HG02571 (cell line): Measurements from ENCODE around the gene TUBGCP3.
A peak's percentile ranks its signal among the peaks of the same experiment; 100 is the strongest.
"Not testable (repeated sequence)": the region's sequence is repeated elsewhere in the genome, so short reads cannot be mapped to it uniquely, and the experiment has no call there.

ENCODE experiments used
- ATAC-seq: cut with Tn5 transposase; IDR thresholded peaks from one replicate; pipeline ENCODE4 v1.9.1; 2021; ENCODE audit warnings: mild to moderate bottlenecking, moderate library complexity; ENCODE audit not compliant: unreplicated experiment

The TUBGCP3 gene

DNA sequence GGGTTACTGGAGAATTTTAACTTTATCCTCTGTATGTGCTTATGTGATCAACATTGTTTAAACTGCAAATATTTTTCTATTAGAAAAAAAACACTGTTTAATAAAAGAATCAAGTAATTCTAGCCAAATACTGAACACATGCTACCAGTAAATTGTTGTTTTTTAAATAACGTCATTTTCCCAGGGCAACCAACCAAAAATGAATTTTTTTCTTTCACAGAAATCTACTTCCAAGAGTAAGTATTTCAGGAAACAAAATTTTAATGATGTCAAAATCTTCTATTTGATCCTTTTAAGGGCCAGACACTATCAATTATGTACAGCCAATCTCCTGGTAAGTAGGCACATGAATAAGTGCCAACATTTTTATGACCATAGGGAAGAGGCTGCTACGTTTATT lies 57.1 kb downstream of the TUBGCP3 start:
- ATAC-seq = no peak

DNA sequence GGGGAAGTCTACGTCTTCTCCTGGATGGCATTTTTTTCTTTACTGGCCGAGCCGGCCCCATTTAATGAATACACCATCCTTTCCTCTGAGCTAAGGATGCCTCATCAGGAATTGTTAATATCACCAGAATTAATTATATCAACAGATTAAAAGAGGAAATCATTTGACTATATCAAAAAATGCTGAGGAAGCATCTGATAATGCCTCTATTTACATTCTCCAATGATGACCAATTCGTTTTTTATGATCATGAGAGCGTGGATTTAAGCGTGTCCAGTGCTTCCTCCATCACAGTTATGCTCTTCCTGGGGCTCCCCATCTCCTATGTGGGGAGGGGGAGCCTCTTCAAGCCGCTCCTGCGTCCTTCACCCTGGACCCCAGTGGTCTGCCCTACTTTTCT lies 58.7 kb downstream of the TUBGCP3 start:
- no peak for ATAC-seq

DNA sequence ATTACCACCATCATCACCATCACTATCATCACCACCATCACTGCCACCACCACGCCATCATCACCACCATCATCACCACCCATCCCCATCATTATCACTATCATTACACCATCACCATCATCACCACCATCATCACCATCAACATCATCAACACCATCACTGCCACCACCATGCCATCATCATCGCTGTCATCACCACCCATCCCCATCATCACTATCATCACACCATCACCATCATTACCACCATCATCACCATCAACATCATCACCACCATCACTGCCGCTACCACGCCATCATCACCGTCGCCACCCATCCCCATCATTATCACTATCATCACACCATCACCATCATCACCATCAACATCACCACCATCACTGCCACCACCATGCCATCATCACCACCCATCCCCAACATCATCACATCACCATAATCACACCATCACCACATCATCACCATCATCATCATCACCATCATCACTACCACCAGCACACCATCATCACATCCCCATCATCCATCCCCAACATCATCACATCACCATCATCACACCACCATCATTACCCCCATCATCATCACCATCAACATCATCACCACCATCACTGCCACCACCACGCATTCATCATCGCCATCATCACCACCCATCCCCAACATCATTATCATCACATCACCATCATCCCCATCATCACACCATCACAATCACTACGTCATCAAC lies 61.7 kb downstream of the TUBGCP3 start:
- ATAC-seq = no peak

DNA sequence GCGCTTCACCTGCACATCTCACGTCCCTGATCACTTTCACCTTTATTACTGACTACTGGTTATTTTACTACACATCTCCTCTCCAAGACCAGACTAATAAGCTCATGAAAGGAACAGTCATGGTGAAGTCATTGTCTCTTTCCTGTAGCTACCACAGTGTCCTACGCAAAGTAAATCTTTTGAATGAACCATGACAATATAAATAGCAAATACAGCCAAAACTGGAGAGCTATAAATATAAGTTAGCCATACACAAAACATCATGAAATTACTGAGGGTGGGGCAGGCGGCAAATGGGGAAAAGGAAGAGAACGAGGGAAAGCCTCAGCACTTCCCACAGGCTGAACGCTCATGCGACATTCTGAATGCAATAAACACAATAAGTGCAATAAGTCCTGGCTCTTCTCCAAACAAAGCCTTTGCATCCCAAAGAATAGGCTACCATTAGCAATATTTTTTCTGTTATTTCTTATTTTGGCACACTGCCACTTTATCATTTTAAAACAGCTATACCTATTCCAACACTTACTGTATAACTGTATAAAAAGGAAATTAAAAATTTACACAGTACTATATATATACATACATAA lies 62.5 kb downstream of the TUBGCP3 start:
- no peak for ATAC-seq

DNA sequence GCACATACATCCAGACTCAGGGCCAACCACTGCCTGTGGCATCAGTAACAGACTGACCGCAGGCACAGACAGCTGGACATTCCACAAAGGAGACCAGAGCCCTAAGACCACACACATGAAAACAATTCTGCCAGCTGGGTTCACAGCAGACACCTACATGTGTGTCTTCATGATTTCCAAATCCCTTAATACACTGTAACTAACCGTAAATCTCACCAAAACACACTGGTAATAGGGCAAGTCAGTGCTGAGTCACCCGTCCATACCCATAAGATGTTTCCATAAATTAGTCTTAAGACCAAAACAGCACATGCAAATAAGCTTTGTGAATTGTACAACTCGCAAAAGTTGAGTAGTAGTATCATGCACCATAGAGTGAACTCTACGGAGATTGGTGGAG lies 65.4 kb downstream of the TUBGCP3 start:
- no peak for ATAC-seq

DNA sequence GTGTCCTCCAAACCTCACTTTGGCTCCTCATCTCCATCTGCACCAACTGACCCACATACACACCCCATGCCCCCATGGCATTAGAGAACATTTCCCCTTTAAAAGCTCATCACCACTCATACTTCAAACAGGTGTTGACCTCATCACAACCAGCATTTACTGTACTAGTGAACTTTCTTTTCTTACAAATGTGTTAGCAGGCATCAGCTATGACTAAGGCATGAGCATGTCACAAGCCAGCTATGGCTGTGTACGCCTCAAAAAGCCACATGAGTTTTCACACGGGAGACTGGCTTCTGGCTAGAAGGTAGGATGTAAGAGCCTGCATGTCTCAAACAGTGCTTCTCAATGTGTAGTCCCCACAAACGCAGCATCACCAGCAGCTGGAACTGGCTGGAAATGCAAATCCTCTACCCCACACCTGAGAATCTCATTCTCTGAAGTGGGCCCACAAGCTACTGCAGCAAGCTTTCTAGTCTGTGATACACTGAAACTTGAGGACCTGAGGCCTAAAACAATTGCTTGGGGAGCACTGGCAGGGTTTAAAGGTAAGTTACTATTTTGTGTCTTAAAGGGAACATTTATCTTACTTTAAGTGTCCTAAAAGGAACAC lies 66.8 kb downstream of the TUBGCP3 start:
- peak; percentile 56 for ATAC-seq

DNA sequence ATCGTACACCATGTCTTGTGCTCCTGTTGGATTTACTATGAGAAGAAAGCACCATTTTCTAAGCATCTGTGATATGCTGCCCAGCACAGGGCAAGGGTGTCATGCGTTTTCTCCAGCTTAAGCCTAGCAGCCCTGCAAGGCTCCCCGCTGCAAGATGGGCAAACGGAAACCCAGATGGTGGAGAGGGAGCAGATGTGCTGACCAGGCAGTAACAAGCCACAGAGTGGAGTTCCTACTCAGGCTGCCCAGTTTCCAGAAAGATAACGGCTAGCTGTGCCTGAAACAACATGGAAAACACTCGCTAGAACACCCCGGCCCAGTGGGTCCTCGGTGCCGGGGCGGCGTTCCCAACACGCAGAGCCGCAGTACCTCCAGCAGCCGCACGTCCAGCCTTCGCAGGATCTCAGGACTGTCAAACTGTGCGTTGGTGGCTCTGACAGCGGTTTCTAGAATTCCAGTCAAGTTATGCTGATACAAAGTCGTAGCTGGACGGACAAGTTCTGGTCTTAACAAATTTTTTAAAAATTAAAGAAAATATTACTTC lies 68.4 kb downstream of the TUBGCP3 start:
- ATAC-seq = no peak

DNA sequence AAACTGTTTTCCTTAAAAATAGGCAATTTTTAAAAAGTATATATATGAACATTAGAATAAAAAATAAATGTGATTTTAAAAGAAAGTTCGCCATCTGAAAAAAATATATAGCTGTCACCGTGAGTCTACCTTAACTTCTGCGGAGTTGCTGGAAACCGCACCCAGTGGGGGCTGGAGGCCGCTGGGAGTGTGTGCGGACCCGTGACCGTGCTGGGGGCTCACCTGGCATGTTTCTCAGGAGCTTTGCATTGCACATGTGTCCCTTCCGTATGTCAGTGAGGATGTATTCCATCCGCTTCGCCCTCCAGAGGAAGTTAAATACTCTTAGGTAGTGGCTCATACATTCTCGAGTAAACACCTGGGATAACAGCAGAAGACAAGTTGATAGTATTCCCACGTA lies 71.7 kb downstream of the TUBGCP3 start:
- ATAC-seq = no peak

DNA sequence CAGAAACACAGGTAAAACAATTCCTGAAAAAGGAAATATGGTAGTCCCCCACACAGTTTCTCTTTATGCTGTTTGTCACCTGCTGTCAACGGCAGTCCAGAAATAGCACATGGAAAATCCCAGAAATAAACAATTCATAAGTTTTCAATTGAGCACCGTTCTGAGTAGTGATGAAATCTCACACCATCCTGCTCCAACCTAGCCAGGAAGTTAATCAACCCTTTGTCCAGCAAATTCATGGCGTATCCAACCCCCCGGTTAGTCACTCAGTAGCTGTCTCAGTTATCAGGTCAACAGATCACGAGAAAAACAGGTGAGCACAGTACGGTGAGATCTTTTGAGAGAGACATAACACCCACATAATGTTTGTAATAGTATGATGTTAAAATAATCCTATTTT lies 74.2 kb downstream of the TUBGCP3 start:
- no peak for ATAC-seq

DNA sequence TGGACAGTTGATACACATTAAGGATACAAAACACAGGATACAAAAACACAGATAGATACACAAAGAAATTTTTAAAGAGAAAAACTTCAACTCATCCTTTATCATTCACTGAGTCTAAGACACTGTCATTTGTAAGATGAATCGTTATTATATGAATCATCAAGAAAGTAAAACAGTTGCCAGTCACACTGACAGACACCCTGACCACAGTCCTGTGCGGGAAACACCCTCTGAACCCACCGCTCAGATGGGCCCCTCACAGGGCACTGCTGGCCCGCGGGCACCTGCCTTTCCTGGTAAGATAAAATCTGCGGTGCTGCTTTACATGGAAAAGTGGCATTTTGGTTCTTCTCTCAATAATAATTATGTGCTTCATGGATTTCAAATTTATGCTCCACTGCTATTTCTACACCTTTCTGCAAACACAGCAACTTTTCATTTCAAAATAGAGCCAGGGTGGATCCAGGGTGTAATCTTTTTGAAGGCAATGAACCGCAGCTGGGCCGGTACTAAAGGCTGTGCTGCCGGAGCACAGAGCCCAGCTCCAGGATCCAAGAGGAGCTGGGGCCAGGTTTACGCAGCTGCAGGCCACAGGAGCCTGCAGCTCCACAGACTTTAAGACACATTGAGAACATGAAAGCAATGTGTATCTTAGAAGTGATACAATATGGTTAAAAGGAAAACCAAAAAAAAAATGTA lies 76.8 kb downstream of the TUBGCP3 start:
- no peak for ATAC-seq

DNA sequence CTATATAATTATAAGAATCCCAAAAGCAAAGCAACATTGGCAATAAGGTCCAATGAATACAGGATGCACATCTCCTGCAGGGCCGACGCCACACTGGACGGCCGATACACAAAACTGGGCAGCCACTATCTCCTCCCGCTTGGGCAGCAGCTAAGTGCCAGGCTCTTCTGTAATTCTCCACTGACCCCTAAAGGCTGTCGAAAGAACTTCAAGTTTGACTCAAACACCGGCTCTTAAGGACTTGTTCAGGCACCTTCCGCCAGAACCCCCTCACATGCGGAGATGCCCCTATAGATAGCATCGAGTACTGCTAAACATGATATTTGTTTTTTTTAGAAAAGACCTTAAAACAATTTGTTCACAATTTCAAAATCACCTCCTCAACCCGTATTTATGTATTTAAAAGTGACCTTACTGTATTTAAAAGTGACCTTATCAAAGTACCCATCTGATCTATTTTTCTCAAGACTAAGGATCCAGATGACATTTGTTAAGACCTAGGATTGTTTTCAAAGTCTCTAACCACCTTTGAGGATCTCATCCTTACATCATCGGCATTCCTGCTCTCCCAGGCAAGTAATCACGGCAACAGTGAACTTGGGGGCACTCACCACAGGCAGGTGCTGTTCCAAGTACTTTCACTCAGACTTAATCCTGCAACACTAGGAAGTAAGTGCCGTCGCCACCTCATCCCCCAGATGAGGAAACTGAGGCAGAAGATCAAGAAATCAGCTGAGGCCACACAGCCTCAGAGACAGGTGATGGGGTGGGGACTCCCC lies 77.8 kb downstream of the TUBGCP3 start:
- ATAC-seq = no peak

DNA sequence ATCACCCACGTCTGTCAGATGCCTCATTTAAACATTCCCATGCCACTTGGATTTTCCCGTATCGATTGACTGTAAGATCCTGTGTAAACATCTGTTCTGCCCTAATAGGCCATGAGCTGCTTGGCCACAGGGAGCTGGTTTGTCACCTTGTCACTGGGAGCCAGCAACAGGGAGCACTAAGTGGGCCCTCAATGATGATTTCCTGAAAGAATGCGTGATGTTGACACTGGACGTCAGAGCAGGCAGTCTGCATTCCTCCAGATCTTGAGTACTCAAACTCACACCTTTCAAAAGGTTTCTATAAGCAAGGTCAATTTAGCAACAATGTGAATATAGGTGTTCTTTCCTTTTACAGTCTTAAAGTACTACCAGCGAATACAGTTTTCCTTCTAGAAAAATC lies 78.8 kb downstream of the TUBGCP3 start:
- ATAC-seq = no peak

DNA sequence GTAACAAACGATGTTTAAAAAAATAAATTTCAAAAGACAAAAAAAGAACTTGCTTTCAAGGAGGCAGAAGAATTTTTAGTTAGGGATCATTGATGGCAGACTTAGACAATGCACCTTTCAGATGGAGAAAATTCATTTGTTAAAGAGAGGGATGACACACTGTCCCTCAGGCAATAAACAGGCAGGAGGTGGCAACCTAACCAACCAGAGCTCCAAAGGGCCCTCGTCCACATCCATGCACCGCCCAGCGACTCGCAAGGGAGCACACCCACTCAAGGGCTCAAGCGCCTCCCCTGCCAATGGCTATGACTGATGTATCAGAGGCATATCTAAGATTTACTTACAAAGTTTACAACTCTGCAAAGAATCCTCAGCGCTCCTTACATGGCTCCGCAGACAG lies 81.9 kb downstream of the TUBGCP3 start:
- no peak for ATAC-seq

DNA sequence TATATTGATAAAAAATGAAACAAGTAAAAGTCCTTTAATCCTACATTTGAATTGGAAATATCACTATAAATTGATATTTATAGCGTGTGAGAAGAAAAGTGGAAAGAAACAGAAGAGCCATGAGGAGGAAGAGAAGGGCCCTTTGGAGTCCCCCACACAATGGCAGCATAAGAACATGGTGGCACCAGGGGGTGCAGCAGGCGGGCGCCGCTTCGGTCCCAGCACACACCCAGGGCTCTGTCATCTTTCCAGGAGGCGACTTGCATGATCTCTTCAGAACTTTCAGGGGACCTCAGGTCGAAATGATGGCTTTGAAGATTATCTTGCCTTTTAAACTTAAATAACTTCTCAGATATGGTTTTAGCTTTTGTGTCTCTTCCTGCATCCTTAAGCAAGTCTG lies 91.8 kb downstream of the TUBGCP3 start:
- ATAC-seq = no peak

DNA sequence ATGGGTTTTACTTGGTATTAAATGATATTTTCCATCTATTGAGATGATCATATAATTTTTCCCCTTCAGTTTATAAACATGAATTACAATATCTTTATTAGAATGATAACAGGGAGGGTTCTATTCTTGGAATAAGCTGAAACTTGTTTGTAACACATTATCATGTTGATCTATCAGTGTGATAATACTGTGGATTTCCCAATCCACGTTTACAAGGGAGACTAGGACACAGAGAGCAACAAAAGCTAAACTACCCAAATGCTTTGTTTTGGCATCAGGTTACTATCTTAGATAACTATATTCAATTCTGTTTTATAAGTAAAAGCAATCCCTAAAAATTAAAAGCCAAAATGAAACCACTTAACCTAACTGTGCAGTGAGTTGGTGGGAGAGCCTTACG lies 92.5 kb downstream of the TUBGCP3 start:
- ATAC-seq = no peak

DNA sequence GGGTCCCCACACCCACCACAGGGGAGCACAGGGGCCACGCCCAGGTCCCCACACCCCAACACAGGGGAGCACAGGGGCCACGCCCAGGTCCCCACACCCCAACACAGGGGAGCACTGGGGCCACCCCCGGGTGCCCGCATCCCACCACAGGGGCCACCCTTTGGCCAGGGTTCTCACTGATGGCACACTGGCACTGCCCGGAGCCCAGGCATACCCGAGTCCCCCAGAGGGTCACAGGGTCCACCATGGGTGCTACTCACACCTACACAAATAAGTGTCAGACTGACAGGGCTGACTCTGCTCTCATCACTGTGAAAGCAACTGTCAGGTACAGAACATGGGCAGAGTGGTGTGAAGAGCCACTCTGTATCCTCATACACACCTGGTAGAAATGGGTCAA lies 98.8 kb downstream of the TUBGCP3 start:
- ATAC-seq = no peak

DNA sequence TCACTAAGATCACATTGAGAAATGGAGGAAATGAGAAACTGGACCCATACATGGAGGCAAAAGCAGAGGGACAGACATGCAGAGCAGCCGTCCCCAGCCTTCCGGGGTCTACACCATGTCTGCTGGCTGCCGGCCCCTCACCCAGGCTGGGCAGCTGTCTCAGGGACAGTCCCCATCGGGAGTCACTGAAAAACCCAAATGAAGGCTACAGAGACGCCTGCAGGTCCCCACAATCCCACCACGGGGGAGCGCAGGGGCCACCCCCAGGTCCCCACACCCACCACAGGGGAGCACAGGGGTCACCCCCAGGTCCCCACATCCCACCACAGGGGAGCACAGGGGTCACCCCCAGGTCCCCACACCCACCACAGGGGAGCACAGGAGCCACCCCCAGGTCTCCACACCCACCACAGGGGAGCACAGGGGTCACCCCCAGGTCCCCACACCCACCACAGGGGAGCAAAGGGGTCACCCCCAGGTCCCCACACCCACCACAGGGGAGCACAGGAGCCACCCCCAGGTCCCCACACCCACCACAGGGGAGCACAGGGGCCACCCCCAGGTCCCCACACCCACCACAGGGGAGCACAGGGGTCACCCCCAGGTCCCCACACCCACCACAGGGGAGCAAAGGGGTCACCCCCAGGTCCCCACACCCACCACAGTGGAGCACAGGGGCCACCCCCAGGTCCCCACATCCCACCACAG lies 99.5 kb downstream of the TUBGCP3 start:
- ATAC-seq = not testable (repeated sequence)

DNA sequence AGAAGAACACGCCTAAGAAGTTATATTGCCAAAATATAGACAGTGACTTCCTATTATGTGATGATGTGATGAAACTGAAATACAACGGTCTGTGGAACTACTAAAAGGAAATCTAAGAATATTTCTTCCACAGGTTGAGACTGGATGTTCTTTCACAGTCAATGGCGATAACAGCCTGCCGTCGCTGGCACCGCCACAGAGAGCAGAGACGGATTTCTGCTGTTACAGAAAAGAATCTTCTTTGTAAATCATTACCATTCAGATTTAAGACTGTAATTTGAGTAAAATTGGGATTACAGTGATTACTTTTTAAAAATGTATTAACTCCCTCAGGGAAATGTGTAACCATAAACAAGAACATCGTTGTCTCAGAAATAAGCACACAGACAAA lies 100.8 kb downstream of the TUBGCP3 start:
- ATAC-seq = no peak

DNA sequence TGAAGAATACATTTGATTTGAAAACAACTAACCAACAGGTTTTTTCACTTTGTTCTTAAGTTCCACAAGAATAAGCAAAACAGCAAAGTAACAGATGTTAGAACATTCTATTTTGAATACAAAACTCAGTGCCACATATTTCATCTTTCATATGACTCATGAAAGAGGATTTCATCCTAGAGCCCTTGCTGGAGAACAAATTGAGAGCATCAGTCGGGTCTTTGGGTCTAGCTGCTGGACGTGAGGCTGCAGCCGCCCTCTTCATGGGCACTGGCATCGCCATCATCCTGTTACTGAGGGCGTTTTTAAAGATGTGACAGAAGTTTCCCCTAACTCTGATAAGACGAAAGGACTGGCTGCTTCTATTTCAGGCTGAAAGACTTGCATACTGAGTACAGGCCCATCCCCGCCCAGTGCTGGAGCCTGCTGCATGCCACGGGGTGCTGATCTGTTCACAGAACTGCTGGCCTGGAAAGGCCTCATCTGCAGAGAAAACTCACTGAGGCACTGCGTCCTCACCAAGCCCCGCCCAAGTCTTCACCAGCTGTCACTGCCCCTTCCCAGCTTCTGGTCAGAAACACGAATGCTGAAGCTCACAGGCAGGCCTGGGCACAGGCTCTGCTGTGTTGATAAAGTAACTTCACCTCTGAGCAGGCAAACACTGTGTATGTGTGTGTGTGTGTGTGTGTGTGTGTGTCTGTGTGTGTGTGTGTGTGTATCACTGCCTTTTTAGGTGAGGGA lies 101.4 kb downstream of the TUBGCP3 start:
- no peak for ATAC-seq

DNA sequence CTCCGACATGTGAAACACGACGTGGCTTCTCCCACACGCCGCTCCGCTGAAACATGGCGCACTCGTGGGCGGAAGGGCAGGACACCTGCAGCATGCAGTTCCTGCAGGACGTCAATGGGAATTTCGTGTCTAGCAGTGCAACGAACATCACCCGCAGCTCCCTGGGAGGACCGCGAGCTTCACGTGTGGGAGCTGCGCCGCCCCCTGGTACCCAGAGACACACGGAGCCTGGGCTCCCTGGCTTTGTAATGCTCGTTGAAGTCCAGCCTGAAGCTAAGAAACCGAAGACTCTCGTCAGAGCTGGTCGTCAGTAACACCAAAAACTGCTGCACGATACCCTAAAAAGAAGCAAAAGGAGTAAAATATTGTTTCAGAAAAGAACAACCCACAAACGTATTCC lies 102.1 kb downstream of the TUBGCP3 start:
- ATAC-seq = not testable (repeated sequence)
